ENCODE data around the gene ARHGAP15.

ARHGAP15 gene

DNA sequence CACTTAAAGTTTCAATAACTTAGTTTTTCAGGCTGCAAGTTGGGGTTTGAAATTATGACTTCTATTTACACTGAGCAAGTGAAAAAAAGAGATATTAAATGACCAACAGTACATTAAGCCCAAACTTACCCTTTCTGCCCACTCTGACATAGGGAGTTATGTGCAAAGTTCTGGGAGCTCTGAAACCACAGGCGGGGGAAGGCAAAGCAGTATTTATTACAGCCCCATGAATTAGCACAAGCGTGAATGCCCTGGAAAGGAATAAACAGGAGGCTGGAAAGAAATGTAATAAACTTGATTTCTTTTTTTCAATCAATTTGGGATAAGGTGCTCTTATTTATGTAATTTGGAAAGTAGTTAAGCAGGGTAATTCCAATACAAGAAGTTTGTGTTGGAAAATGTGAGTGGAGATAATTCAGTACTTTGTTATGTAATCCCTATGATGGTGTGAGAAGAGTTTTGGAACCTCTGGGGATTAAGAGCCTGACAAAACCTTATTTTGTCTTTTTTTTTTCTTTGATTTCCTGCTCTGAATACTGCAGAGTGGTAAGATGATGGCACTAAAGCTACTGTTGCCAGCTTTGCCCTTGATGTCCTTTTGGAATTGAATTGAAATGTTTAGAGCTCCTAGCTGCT, 351.5 kb downstream of the ARHGAP15 start:
- no peak overlapping the region for H3K4me3 ChIP-seq (ENCODE audit: low read depth in 1 of 2, low read length in 1 of 2)
- no peaks in the 10 kb centered on the region for H3K27me3 ChIP-seq
- H3K27ac ChIP-seq = no peak overlapping the region
- H3K4me1 ChIP-seq (ENCODE audit: control insufficient read depth in 1 of 2, insufficient read depth in 1 of 2, low read depth in 1 of 2, low read length in 1 of 2) = peaks cover 26 to 32% of the 10 kb centered on the region in 2 experiments
- TF ChIP-seq, protein P1, sequence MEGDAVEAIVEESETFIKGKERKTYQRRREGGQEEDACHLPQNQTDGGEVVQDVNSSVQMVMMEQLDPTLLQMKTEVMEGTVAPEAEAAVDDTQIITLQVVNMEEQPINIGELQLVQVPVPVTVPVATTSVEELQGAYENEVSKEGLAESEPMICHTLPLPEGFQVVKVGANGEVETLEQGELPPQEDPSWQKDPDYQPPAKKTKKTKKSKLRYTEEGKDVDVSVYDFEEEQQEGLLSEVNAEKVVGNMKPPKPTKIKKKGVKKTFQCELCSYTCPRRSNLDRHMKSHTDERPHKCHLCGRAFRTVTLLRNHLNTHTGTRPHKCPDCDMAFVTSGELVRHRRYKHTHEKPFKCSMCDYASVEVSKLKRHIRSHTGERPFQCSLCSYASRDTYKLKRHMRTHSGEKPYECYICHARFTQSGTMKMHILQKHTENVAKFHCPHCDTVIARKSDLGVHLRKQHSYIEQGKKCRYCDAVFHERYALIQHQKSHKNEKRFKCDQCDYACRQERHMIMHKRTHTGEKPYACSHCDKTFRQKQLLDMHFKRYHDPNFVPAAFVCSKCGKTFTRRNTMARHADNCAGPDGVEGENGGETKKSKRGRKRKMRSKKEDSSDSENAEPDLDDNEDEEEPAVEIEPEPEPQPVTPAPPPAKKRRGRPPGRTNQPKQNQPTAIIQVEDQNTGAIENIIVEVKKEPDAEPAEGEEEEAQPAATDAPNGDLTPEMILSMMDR (IDR thresholded peaks at IDR 0.05) = no peak
- no peaks in the 10 kb centered on the region for H3K9me3 ChIP-seq
- no peaks in the 10 kb centered on the region for H3K36me3 ChIP-seq

DNA sequence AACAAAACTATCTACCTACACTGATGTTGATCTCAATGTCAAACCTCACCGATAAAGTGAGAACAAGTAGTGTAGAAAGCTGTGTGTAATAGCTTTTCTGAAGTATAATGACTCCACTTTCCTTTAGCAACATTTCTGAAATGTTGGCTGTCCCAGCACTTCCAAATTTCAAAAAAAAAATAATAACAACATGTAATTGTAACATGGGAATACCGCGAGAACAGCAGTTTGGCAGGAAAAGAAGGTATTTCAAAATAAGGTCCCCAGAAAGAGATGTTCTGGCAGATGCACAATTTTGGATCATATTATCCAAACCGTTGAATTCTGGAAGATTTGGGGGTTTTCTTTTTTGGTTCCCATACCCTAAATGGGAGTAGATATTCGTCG, 352.0 kb downstream of the ARHGAP15 start:
- no peak overlapping the region for H3K27ac ChIP-seq
- peaks cover 21 to 27% of the 10 kb centered on the region in 2 experiments for H3K4me1 ChIP-seq (ENCODE audit: control insufficient read depth in 1 of 2, insufficient read depth in 1 of 2, low read depth in 1 of 2, low read length in 1 of 2)
- no peaks in the 10 kb centered on the region for H3K9me3 ChIP-seq
- H3K36me3 ChIP-seq = no peaks in the 10 kb centered on the region
- no peak overlapping the region for H3K4me3 ChIP-seq (ENCODE audit: low read depth in 1 of 2, low read length in 1 of 2)
- TF ChIP-seq, protein P1 (IDR thresholded peaks at IDR 0.05) = no peak
- no peaks in the 10 kb centered on the region for H3K27me3 ChIP-seq

DNA sequence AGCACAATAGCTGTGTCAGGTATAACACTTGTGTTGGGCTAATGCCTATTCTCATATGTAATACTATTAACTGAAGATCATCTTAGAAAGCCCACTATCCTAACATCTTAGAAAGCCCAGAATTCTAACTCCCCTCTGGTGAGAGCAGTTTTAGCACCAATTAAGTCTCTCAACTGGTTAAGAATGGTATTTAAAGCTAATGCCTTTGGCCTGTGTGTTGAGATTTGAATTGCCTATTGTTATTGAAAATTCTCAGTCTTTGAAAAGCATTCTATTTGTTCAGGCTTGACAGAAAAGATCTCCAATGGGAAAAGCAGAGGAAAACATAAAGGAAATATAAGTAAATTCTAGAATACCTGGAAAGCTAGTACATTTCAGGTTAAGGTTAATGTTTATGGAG, 352.5 kb downstream of the ARHGAP15 start:
- H3K27me3 ChIP-seq = no peaks in the 10 kb centered on the region
- H3K4me3 ChIP-seq (ENCODE audit: low read depth in 1 of 2, low read length in 1 of 2) = no peak overlapping the region
- no peaks in the 10 kb centered on the region for H3K36me3 ChIP-seq
- H3K4me1 ChIP-seq (ENCODE audit: control insufficient read depth in 1 of 2, insufficient read depth in 1 of 2, low read depth in 1 of 2, low read length in 1 of 2) = peaks cover 16 to 22% of the 10 kb centered on the region in 2 experiments
- no peak overlapping the region for H3K27ac ChIP-seq
- TF ChIP-seq, protein P1 (IDR thresholded peaks at IDR 0.05) = no peak
- no peaks in the 10 kb centered on the region for H3K9me3 ChIP-seq

DNA sequence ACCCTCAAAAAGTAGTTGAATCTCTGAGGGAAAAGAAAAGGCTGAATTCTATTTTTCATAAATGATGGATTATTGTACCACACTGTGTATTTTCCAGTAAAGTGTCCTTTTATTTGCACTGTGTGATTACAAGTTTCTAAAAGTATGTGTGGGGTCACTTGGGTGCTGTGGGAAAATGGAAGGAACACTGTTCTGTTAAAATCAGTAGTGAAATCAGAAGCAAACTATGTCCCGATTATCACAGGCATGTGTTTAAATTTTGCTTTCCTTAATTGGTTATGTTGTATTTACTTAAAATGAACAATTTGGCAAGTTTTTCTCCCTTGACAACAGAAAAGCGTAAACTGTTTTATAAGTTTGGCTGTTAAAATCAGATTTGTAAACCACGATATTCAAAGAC, 353.1 kb downstream of the ARHGAP15 start:
- H3K9me3 ChIP-seq = no peaks in the 10 kb centered on the region
- H3K27ac ChIP-seq = no peak overlapping the region
- H3K27me3 ChIP-seq = no peaks in the 10 kb centered on the region
- peaks cover 2% of the 10 kb centered on the region for H3K36me3 ChIP-seq
- TF ChIP-seq, protein P1 (IDR thresholded peaks at IDR 0.05) = no peak
- peaks cover 10 to 16% of the 10 kb centered on the region in 2 experiments for H3K4me1 ChIP-seq (ENCODE audit: control insufficient read depth in 1 of 2, insufficient read depth in 1 of 2, low read depth in 1 of 2, low read length in 1 of 2)
- no peak overlapping the region for H3K4me3 ChIP-seq (ENCODE audit: low read depth in 1 of 2, low read length in 1 of 2)

DNA sequence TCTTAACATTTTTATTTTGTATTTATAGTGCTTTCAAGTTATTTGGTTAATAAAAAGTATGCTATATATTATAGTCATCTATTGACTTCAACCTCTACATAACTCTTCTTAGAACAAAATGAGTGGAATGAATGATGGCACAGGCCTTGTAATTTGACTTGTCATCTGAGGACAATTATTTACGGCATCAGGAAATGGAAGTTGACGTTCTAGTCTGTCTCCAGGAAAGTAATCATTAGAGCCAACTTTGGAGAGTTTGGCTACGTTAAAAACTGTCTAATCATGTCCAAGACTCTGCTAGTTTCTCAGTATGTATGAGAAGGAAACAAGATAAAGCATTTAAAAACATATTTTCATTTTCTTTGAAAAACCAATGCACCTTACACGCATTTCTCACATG, 353.6 kb downstream of the ARHGAP15 start:
- Histone ChIP-seq H3K27ac (no peak overlapping the region), H3K9me3 (no peaks in the 10 kb centered on the region), H3K4me1 (ENCODE audit: control insufficient read depth in 1 of 2, insufficient read depth in 1 of 2, low read depth in 1 of 2, low read length in 1 of 2) (peaks cover 5 to 11% of the 10 kb centered on the region in 2 experiments), H3K36me3 (peaks cover 7% of the 10 kb centered on the region), H3K4me3 (ENCODE audit: low read depth in 1 of 2, low read length in 1 of 2) (no peak overlapping the region), H3K27me3 (no peaks in the 10 kb centered on the region)
- TF ChIP-seq, protein P1 (IDR thresholded peaks at IDR 0.05) = no peak

Data from neutrophil (primary cell).